ENCODE results near the gene TNRC18.

Gene TNRC18

DNA sequence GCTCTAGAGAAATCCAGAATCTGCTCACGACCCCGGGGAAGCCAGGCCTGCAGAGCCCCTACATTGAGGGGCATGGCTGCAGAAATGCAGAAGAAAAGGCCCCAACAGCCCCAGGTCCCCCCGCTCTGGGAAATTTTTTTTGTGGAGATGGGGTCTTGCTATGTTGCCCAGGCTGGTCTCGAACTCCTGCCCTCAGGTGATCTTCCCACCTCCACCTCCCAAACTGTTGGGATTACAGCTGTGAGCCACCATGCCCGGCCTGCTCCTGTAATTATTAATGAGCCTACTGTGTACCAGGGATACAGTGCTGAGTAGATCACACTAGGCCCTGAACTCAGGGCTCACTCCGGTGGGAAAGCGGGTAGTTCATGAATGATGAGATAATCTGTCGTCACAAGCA is 29.9 kb downstream of the TNRC18 start:
- H3K9me3 ChIP-seq (replicated peaks; ENCODE audit: low read length): no peaks in the 10 kb centered on the region
- no peaks in the 10 kb centered on the region for H3K27me3 ChIP-seq (ENCODE audit: control insufficient read depth, insufficient read depth, low read length)
- no peak overlapping the region for H3K4me3 ChIP-seq (ENCODE audit: low read length)
- peaks cover 13% of the 10 kb centered on the region for H3K4me1 ChIP-seq (ENCODE audit: control insufficient read depth, insufficient read depth, low read length)
- H3K9ac ChIP-seq (ENCODE audit: low read depth, low read length): no peak overlapping the region
- H3K36me3 ChIP-seq (ENCODE audit: insufficient read depth, low read length): peaks cover 45% of the 10 kb centered on the region
- no peak overlapping the region for H3K4me2 ChIP-seq (ENCODE audit: low read length)

DNA sequence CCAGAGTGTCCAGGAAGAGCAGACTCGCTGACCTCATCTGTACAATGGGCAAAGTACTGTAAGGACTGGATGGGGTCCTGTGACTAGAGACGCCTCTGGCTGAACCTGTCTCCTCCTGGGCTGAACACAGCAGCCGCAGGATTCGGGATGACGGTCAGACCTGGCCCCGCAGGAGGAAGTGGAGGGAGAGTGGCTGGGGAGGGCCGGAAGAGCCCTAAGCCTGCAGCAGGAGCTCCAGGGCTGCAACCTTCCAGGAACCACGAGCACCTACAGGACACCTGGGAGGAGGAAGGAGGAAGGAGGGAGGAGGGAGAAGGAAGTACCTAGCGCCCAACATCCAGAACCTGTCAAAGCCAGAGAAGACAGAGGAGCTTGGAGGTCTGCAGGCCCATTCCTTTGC is 30.3 kb downstream of the TNRC18 start:
- Histone ChIP-seq H3K27me3 (ENCODE audit: control insufficient read depth, insufficient read depth, low read length) (no peaks in the 10 kb centered on the region), H3K36me3 (ENCODE audit: insufficient read depth, low read length) (peaks cover 45% of the 10 kb centered on the region), H3K4me3 (ENCODE audit: low read length) (no peak overlapping the region), H3K4me2 (ENCODE audit: low read length) (no peak overlapping the region), H3K9ac (ENCODE audit: low read depth, low read length) (no peak overlapping the region), H3K9me3 (replicated peaks; ENCODE audit: low read length) (no peaks in the 10 kb centered on the region), H3K4me1 (ENCODE audit: control insufficient read depth, insufficient read depth, low read length) (peaks cover 13% of the 10 kb centered on the region)

GRCh38 chr7:5390918-5391317 is 32.7 kb downstream of the TNRC18 start:
- Histone ChIP-seq H3K9me3 (replicated peaks; ENCODE audit: low read length) (no peaks in the 10 kb centered on the region), H3K4me3 (ENCODE audit: low read length) (no peak overlapping the region), H3K36me3 (ENCODE audit: insufficient read depth, low read length) (peaks cover 59% of the 10 kb centered on the region), H3K4me1 (ENCODE audit: control insufficient read depth, insufficient read depth, low read length) (peaks cover 7% of the 10 kb centered on the region), H3K4me2 (ENCODE audit: low read length) (no peak overlapping the region), H3K9ac (ENCODE audit: low read depth, low read length) (no peak overlapping the region), H3K27me3 (ENCODE audit: control insufficient read depth, insufficient read depth, low read length) (no peaks in the 10 kb centered on the region)

DNA sequence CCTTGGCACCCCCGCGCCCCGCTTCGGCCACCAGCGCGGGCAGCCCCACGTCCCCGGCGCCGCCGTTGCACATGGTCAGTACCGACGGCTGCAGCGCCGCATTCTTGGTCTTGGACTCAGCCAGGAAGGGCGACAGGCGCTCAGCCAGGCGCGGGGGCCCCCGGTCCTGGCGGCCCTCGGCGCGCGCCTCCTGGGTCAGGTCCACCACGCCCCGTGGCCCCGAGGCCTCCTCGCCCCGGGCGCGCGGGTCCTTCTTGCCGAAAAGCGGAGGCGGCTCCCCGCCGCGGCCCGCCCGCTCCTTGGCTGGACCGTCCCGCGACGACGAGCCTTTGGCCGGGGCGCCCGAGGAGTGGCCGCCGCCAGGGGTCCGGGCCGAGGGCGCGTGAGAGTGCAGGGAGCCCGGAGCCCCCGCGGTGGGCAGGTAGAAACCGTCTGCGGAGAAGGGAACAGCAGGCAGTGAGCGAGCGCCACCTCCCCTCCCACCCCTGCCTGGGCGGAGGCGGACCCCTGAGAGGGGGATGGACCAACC is 34.7 kb downstream of the TNRC18 start:
- no peak overlapping the region for H3K4me3 ChIP-seq (ENCODE audit: low read length)
- no peaks in the 10 kb centered on the region for H3K27me3 ChIP-seq (ENCODE audit: control insufficient read depth, insufficient read depth, low read length)
- no peaks in the 10 kb centered on the region for H3K9me3 ChIP-seq (replicated peaks; ENCODE audit: low read length)
- no peak overlapping the region for H3K4me2 ChIP-seq (ENCODE audit: low read length)
- no peak overlapping the region for H3K9ac ChIP-seq (ENCODE audit: low read depth, low read length)
- peaks cover 55% of the 10 kb centered on the region for H3K36me3 ChIP-seq (ENCODE audit: insufficient read depth, low read length)
- no peaks in the 10 kb centered on the region for H3K4me1 ChIP-seq (ENCODE audit: control insufficient read depth, insufficient read depth, low read length)

GRCh38 chr7:5388273-5388901 is 35.2 kb downstream of the TNRC18 start:
- Histone ChIP-seq H3K4me3 (ENCODE audit: low read length) (no peak overlapping the region), H3K4me1 (ENCODE audit: control insufficient read depth, insufficient read depth, low read length) (peaks cover under 1% of the 10 kb centered on the region), H3K4me2 (ENCODE audit: low read length) (no peak overlapping the region), H3K9me3 (replicated peaks; ENCODE audit: low read length) (no peaks in the 10 kb centered on the region), H3K27me3 (ENCODE audit: control insufficient read depth, insufficient read depth, low read length) (no peaks in the 10 kb centered on the region), H3K9ac (ENCODE audit: low read depth, low read length) (no peak overlapping the region), H3K36me3 (ENCODE audit: insufficient read depth, low read length) (peaks cover 49% of the 10 kb centered on the region)

- Histone ChIP-seq H3K36me3 (ENCODE audit: insufficient read depth, low read length) (peaks cover 43% of the 10 kb centered on the region), H3K9me3 (replicated peaks; ENCODE audit: low read length) (no peaks in the 10 kb centered on the region), H3K27me3 (ENCODE audit: control insufficient read depth, insufficient read depth, low read length) (no peaks in the 10 kb centered on the region), H3K9ac (ENCODE audit: low read depth, low read length) (no peak overlapping the region), H3K4me1 (ENCODE audit: control insufficient read depth, insufficient read depth, low read length) (peaks cover 4% of the 10 kb centered on the region), H3K4me2 (ENCODE audit: low read length) (no peak overlapping the region), H3K4me3 (ENCODE audit: low read length) (no peak overlapping the region)
Observed at GRCh38 chr7:5387711-5388245, 35.9 kb downstream of the TNRC18 start.

DNA sequence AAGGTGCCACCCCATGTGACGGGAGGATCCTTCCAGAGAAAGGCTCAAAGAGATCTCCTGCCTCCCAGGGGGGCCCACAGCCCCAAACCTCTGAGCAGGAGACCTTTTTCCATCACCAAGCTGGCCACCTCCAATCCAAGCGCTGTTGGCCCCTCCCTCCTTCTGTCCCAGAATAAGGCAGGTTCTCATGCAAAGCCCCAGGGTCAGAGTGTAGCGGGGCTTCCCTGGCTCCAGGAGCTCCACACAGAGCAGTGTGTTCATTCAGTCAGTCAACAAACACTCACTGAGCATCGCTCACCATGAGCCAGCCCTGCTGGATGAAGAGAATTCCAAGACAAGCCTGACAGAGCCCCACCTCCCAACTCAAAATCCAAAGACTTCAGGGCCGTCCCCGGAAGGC is 39.0 kb downstream of the TNRC18 start:
- no peaks in the 10 kb centered on the region for H3K9me3 ChIP-seq (replicated peaks; ENCODE audit: low read length)
- H3K4me3 ChIP-seq (ENCODE audit: low read length): no peak overlapping the region
- H3K4me1 ChIP-seq (ENCODE audit: control insufficient read depth, insufficient read depth, low read length): peaks cover 9% of the 10 kb centered on the region
- H3K27me3 ChIP-seq (ENCODE audit: control insufficient read depth, insufficient read depth, low read length): no peaks in the 10 kb centered on the region
- no peak overlapping the region for H3K4me2 ChIP-seq (ENCODE audit: low read length)
- H3K9ac ChIP-seq (ENCODE audit: low read depth, low read length): no peak overlapping the region
- H3K36me3 ChIP-seq (ENCODE audit: insufficient read depth, low read length): peaks cover 24% of the 10 kb centered on the region

- no peaks in the 10 kb centered on the region for H3K9me3 ChIP-seq (replicated peaks; ENCODE audit: low read length)
- H3K36me3 ChIP-seq (ENCODE audit: insufficient read depth, low read length): peaks cover 23% of the 10 kb centered on the region
- H3K4me2 ChIP-seq (ENCODE audit: low read length): no peak overlapping the region
- no peak overlapping the region for H3K9ac ChIP-seq (ENCODE audit: low read depth, low read length)
- no peak overlapping the region for H3K4me3 ChIP-seq (ENCODE audit: low read length)
- H3K4me1 ChIP-seq (ENCODE audit: control insufficient read depth, insufficient read depth, low read length): peaks cover 11% of the 10 kb centered on the region
- no peaks in the 10 kb centered on the region for H3K27me3 ChIP-seq (ENCODE audit: control insufficient read depth, insufficient read depth, low read length)
Observed at GRCh38 chr7:5383314-5384098, 40.1 kb downstream of the TNRC18 start.

DNA sequence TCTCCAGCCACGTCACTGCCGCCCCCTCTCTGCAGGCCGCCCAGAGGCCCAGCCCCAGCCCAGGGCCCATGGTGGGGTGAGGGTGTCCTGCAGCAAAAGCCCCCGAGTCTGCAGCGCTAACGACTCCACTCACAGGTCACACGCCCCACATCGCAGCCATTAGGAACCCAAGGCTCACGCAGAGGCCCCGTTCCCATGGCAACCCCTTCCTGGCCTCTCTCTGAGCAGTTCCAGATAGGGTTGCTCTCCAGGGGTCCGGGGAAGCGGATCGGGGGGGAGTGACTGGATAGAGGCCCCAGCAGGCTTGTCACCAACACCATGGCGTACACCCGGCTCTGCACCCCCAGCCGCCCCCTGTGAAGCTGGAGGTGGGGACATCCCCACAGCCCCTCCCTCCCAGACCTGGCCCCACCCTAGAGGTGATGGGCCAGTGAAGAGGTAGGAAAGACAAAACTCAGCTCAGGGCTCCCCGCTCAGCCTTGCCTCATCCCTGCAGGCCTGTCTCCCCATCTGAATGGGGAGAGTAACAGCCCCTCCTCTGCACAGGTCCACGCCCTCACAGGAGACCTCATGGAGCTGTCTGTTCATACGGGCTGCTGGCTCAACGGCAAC is 41.2 kb downstream of the TNRC18 start:
- Histone ChIP-seq H3K27me3 (ENCODE audit: control insufficient read depth, insufficient read depth, low read length) (no peaks in the 10 kb centered on the region), H3K36me3 (ENCODE audit: insufficient read depth, low read length) (peaks cover 14% of the 10 kb centered on the region), H3K4me1 (ENCODE audit: control insufficient read depth, insufficient read depth, low read length) (peaks cover 12% of the 10 kb centered on the region), H3K9me3 (replicated peaks; ENCODE audit: low read length) (no peaks in the 10 kb centered on the region), H3K4me3 (ENCODE audit: low read length) (no peak overlapping the region), H3K4me2 (ENCODE audit: low read length) (peak overlapping the region; percentile 3), H3K9ac (ENCODE audit: low read depth, low read length) (no peak overlapping the region)

- Histone ChIP-seq H3K4me3 (ENCODE audit: low read length) (no peak overlapping the region), H3K27me3 (ENCODE audit: control insufficient read depth, insufficient read depth, low read length) (no peaks in the 10 kb centered on the region), H3K9me3 (replicated peaks; ENCODE audit: low read length) (no peaks in the 10 kb centered on the region), H3K9ac (ENCODE audit: low read depth, low read length) (no peak overlapping the region), H3K4me1 (ENCODE audit: control insufficient read depth, insufficient read depth, low read length) (peaks cover 12% of the 10 kb centered on the region), H3K36me3 (ENCODE audit: insufficient read depth, low read length) (peaks cover 16% of the 10 kb centered on the region), H3K4me2 (ENCODE audit: low read length) (no peak overlapping the region)
Observed at GRCh38 chr7:5381071-5381772, 42.4 kb downstream of the TNRC18 start.

Data from skeletal muscle satellite cell (primary cell).